Spleen (tissue), 11 donors: ENCODE results near the gene LRP2. TPM values are rescaled to one million over a fixed set of nuclear protein-coding genes. Genes with fewer than 3 reads are reported as not detected.

Experiments
- DNase-seq: peaks from one replicate; pipeline ENCODE4 v3.0.0-alpha.2; 2020
- H3K27ac ChIP-seq, 8 donors: fragments of 200-600 bp; sonication (generic) in 7 of 8; 1 replicate in 4 of 8; 2 replicates in 4 of 8; pipeline versions ENCODE4 v1.5.0 to v1.8.0; 2016 to 2021; ENCODE audit warnings: inconsistent platforms in 4 of 8, mild to moderate bottlenecking in 4 of 8, moderate library complexity in 1 of 8
- H3K27me3 ChIP-seq, 7 donors: fragments of 200-600 bp; sonication (generic) in 6 of 7; replicated peaks in 1 of 7; 1 replicate in 4 of 7; 2 replicates in 3 of 7; pipeline versions ENCODE4 v1.5.0 to v1.8.0; 2016 to 2021; ENCODE audit warnings: inconsistent platforms in 3 of 7, mild to moderate bottlenecking in 1 of 7
- H3K36me3 ChIP-seq, 6 donors: fragments of 200-600 bp; sonication (generic) in 5 of 6; 1 replicate in 4 of 6; 2 replicates in 2 of 6; pipeline versions ENCODE4 v1.5.0 to v1.8.0; 2016 to 2021; ENCODE audit warnings: inconsistent platforms in 2 of 6
- H3K4me1 ChIP-seq, 6 donors: fragments of 200-600 bp; sonication (generic) in 5 of 6; 1 replicate in 3 of 6; 2 replicates in 3 of 6; pipeline versions ENCODE4 v1.5.0 to v1.8.0; 2016 to 2021; ENCODE audit warnings: inconsistent platforms in 3 of 6
- H3K4me3 ChIP-seq, 8 donors: fragments of 200-600 bp; sonication (generic) in 7 of 8; 1 replicate in 4 of 8; 2 replicates in 4 of 8; pipeline versions ENCODE4 v1.5.0 to v1.8.0; 2016 to 2021; ENCODE audit warnings: inconsistent platforms in 4 of 8, mild to moderate bottlenecking in 4 of 8, moderate library complexity in 2 of 8
- H3K9me3 ChIP-seq, 8 donors: fragments of 200-600 bp; sonication (generic) in 7 of 8; 1 replicate in 4 of 8; 2 replicates in 4 of 8; pipeline versions ENCODE4 v1.5.0 to v1.8.0; 2016 to 2021; ENCODE audit warnings: inconsistent platforms in 4 of 8
- POLR2A ChIP-seq, 3 donors: fragments of 450-650 bp; IDR thresholded peaks; one replicate each; pipeline ENCODE4 v1.5.1; 2017; ENCODE audit warnings: antibody characterized with exemption in 3 of 3, mild to moderate bottlenecking in 1 of 3
- POLR2AphosphoS5 ChIP-seq, 3 donors: sonication (generic); formaldehyde crosslinking; IDR thresholded peaks; one replicate each; pipeline ENCODE4 v1.5.1; 2017; ENCODE audit warnings: antibody characterized with exemption in 3 of 3
- WGBS, 5 donors: extraction: QIAGEN DNeasy Blood & Tissue Kit in 3 of 5; methylation state at CpG; one replicate each; pipeline versions ENCODE4 v1.1.5 to v1.1.7; 2013 to 2018; 5-methylcytosine and 5-hydroxymethylcytosine counted together
- intact Hi-C: fragments of 100-400 bp; cut with DNase I; formaldehyde crosslinking; loops from one replicate; pipeline ENCODE4 v1.15.0; 2023; ENCODE audit warnings: low total_unique reads
- polyA plus RNA-seq, 3 donors: library from polyadenylated mRNA; stranded (reverse); fragments of 200-250 nt; gene quantifications; one replicate each; pipeline ENCODE4 v1.2.1, GENCODE V29; 2013
- total RNA-seq, 7 donors: library from RNA; depleted of rRNA in 3 of 7; stranded (reverse); fragments of >200 nt in 3 of 7; fragmentation: NEBNext Ultra II Directional in 4 of 7; extraction: Animal tissue kit (Norgen Biotek cat#: 25700) in 4 of 7; gene quantifications; one replicate each; pipeline versions ENCODE4 v1.1.0 to v1.2.1, GENCODE V29; 2016 to 2021
- TF ChIP-seq, protein P1 (sequence below), 11 experiments: fragments of 200-600 bp in 7 of 11; fragments of 450-650 bp in 4 of 11; sonication (generic) in 4 of 11; IDR thresholded peaks in 8 of 11; conservative IDR thresholded peaks in 3 of 11; 1 replicate in 7 of 11; 2 replicates in 4 of 11; pipeline versions ENCODE4 v1.4.0 to v1.8.0; 2016 to 2021; ENCODE audit warnings: antibody characterized with exemption in 11 of 11, inconsistent platforms in 4 of 11, mild to moderate bottlenecking in 1 of 11
- donor health status: healthy with polysubstance abuse.
- donor health status: DM: no; HTN: no; CAD: no; lungs with moderate emphysema.
- donor health status: DM: no; HTN: no; CAD: no.
- donor health status: Bipolar disorder and iron deficiency.
- donor health status: healthy.
- donor health status: DM: no; HTN: no; CAD: no.
- donor health status: DM: yes; HTN: yes; CAD: no.

LRP2 gene
- total and polyA plus RNA-seq, 10 donors = not detected

DNA sequence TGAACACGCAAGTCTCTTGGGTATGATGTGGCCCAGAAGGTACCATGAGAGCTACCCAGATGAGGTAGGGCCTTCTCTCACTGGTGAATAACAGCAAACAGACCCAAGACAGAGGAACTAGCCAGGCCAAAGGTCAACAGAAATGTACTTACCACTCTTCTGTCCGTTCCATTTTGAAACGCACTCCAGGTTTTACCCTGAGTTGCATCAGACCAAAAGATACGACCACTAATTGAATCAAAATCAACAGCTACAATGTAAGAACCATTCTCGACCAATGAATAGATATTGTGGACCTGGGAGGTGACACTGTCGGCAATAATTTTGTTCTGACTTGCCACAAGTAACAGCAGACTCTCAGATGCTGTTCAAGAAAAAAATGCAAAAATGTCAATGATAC lies 124.4 kb downstream of the LRP2 start:
- intact Hi-C loops = no loop called here
- TF ChIP-seq POLR2A (IDR thresholded peaks at IDR 0.05) (no peak), POLR2AphosphoS5 (IDR thresholded peaks at IDR 0.05) (no peak)
- TF ChIP-seq, protein P1, sequence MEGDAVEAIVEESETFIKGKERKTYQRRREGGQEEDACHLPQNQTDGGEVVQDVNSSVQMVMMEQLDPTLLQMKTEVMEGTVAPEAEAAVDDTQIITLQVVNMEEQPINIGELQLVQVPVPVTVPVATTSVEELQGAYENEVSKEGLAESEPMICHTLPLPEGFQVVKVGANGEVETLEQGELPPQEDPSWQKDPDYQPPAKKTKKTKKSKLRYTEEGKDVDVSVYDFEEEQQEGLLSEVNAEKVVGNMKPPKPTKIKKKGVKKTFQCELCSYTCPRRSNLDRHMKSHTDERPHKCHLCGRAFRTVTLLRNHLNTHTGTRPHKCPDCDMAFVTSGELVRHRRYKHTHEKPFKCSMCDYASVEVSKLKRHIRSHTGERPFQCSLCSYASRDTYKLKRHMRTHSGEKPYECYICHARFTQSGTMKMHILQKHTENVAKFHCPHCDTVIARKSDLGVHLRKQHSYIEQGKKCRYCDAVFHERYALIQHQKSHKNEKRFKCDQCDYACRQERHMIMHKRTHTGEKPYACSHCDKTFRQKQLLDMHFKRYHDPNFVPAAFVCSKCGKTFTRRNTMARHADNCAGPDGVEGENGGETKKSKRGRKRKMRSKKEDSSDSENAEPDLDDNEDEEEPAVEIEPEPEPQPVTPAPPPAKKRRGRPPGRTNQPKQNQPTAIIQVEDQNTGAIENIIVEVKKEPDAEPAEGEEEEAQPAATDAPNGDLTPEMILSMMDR (IDR thresholded peaks at IDR 0.05 in 8 of 11, conservative IDR thresholded peaks at IDR 0.05 in 3 of 11) = no peak
- no peaks in the 10 kb centered on the region for H3K9me3 ChIP-seq
- no peak overlapping the region for H3K4me3 ChIP-seq
- DNase-seq = no peak
- 80 to 92% (median 82%) methylated on average over 6 of the region's 6 CpGs for WGBS, 5 donors
- H3K4me1 ChIP-seq = no peaks in the 10 kb centered on the region
- H3K36me3 ChIP-seq = no peaks in the 10 kb centered on the region
- no peak overlapping the region for H3K27ac ChIP-seq
- H3K27me3 ChIP-seq = no peaks in the 10 kb centered on the region

DNA sequence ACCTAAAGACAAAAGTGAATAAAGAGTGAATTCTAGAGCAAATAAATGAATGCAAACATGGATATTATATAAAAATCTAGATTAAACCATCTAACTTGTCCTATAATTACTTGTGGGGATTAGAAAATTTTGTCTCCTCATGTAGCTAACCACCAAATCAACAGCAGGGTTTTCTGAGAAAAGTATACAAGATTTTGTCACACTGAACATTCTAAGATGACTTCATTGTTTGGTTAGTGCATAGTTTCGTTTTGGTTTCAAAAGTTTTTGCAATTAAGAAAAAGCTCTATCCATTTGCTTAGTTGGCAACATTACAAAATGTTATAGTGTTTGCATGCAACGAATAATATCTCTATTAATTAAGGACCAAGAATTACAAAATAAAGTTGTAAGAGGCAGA lies 125.0 kb downstream of the LRP2 start:
- TF ChIP-seq POLR2AphosphoS5 (IDR thresholded peaks at IDR 0.05) (no peak), POLR2A (IDR thresholded peaks at IDR 0.05) (no peak)
- TF ChIP-seq, protein P1 (IDR thresholded peaks at IDR 0.05 in 8 of 11, conservative IDR thresholded peaks at IDR 0.05 in 3 of 11) = no peak
- Histone ChIP-seq H3K27me3 (no peaks in the 10 kb centered on the region), H3K36me3 (no peaks in the 10 kb centered on the region), H3K9me3 (no peaks in the 10 kb centered on the region), H3K4me3 (no peak overlapping the region), H3K4me1 (no peaks in the 10 kb centered on the region), H3K27ac (no peak overlapping the region)
- intact Hi-C loops = no loop called here
- WGBS, 5 donors = 60 to 85% (median 65%) methylated on average over 2 of the region's 2 CpGs
- no peak for DNase-seq

DNA sequence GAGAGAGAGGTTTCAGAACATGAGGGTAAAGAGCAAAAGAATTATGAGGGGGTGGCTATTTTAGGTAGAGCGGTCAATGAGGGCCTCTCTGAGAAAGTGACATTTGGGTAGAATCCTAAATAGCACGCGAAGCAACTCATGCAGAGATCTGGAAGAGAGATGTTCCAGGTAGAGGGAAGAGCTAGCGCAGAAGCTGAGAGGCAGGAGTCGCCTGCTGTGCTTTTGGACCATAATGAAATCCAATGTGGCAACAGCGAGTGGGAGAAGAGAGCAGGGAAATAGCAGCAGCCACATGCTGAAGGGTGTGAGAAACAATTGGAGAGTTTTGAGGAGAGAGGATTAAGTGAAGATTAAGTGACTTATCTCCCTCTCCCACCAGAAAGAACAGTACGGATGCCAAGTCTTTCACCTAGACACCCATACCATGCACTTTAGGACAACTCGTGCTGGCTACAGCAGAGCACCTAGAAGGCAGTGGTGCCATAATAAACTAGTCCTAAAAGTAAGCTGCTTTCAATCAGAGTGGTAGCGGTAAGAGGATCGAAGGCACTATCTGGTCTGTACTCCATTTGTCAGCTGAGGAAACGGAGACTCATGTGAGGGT lies 129.7 kb downstream of the LRP2 start:
- no peak for TF ChIP-seq POLR2A (IDR thresholded peaks at IDR 0.05)
- TF ChIP-seq, protein P1 (IDR thresholded peaks at IDR 0.05 in 8 of 11, conservative IDR thresholded peaks at IDR 0.05 in 3 of 11) = no peak
- H3K27me3 ChIP-seq = no peaks in the 10 kb centered on the region
- H3K4me1 ChIP-seq = no peaks in the 10 kb centered on the region
- DNase-seq = no peak
- H3K27ac ChIP-seq = no peak overlapping the region
- no peaks in the 10 kb centered on the region for H3K36me3 ChIP-seq
- intact Hi-C loops = no loop called here
- H3K9me3 ChIP-seq = no peaks in the 10 kb centered on the region
- WGBS, 5 donors = 88 to 92% (median 90%) methylated on average over 11 of the region's 11 CpGs
- no peak overlapping the region for H3K4me3 ChIP-seq

DNA sequence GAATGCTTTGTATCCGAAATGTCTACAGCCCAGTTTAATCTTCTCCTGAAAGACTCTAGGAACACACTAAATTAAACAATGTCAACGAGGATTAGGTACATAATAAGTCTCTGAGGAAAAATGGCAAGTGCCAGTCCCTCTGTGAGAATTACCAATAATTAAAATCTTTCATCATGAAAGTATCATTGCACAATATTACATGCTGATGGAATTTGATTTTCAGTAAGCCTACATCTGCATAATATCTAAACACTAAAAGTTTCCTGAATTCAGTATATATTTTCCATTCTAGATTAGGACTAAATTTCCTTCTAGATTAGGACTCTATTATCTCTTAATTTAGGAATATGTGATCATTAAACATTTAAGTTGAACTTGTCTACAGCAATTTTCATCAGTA lies 132.1 kb downstream of the LRP2 start:
- Histone ChIP-seq H3K4me1 (no peaks in the 10 kb centered on the region), H3K27me3 (no peaks in the 10 kb centered on the region), H3K9me3 (no peaks in the 10 kb centered on the region), H3K27ac (no peak overlapping the region), H3K36me3 (no peaks in the 10 kb centered on the region), H3K4me3 (no peak overlapping the region)
- 63 to 81% (median 73%) methylated on average over 2 of the region's 2 CpGs for WGBS, 5 donors
- DNase-seq = no peak
- TF ChIP-seq POLR2AphosphoS5 (IDR thresholded peaks at IDR 0.05) (no peak), POLR2A (IDR thresholded peaks at IDR 0.05) (no peak)
- TF ChIP-seq, protein P1 (IDR thresholded peaks at IDR 0.05 in 8 of 11, conservative IDR thresholded peaks at IDR 0.05 in 3 of 11) = no peak
- intact Hi-C loops = no loop called here
